Tibial nerve (tissue), 4 donors: ENCODE measurements around the gene GPC5. TPM values are rescaled to one million over a fixed set of nuclear protein-coding genes. Genes with fewer than 3 reads are reported as not detected.
"Not testable (repeated sequence)": the region's sequence is repeated elsewhere in the genome, so short reads cannot be mapped to it uniquely, and the experiment has no call there.

ENCODE experiments used
- DNase-seq, 2 donors: peaks; one replicate each; pipeline ENCODE4 v3.0.0-alpha.2; 2019; ENCODE audit warnings: low spot score in 2 of 2
- H3K27ac ChIP-seq, 4 donors: fragments of 200-600 bp; sonication (generic) in 3 of 4; one replicate each; pipeline ENCODE4 v1.5.1; 2017 to 2019; ENCODE audit warnings: mild to moderate bottlenecking in 1 of 4
- H3K27me3 ChIP-seq, 2 donors: fragments of 200-600 bp; sonication (generic) in 1 of 2; one replicate each; pipeline versions ENCODE4 v1.5.1 to v1.6.0; 2017 to 2019
- H3K36me3 ChIP-seq, 3 donors: fragments of 200-600 bp; sonication (generic); one replicate each; pipeline ENCODE4 v1.5.1; 2018 to 2019
- H3K4me1 ChIP-seq, 4 donors: fragments of 200-600 bp; sonication (generic) in 3 of 4; one replicate each; pipeline ENCODE4 v1.5.1; 2017 to 2019
- H3K4me3 ChIP-seq, 4 donors: fragments of 200-600 bp; sonication (generic) in 3 of 4; one replicate each; pipeline ENCODE4 v1.5.1; 2017 to 2019; ENCODE audit warnings: mild to moderate bottlenecking in 1 of 4, moderate library complexity in 1 of 4
- H3K9me3 ChIP-seq, 4 donors: fragments of 200-600 bp; sonication (generic) in 3 of 4; one replicate each; pipeline ENCODE4 v1.5.1; 2017 to 2019
- CTCF ChIP-seq, 5 experiments: fragments of 200-600 bp in 3 of 5; fragments of 450-650 bp in 2 of 5; sonication (generic) in 3 of 5; IDR thresholded peaks; one replicate each; pipeline ENCODE4 v1.5.1; 2016 to 2019; ENCODE audit warnings: antibody characterized with exemption in 5 of 5, mild to moderate bottlenecking in 3 of 5, moderate library complexity in 2 of 5
- EP300 ChIP-seq, 2 donors: sonication (generic); formaldehyde crosslinking; IDR thresholded peaks; one replicate each; pipeline ENCODE4 v1.6.1; 2017; ENCODE audit warnings: antibody characterized with exemption in 2 of 2, mild to moderate bottlenecking in 1 of 2
- POLR2A ChIP-seq, 2 donors: fragments of 450-650 bp; IDR thresholded peaks; one replicate each; pipeline ENCODE4 v1.6.1; 2017; ENCODE audit warnings: antibody characterized with exemption in 2 of 2, mild to moderate bottlenecking in 2 of 2, moderate library complexity in 2 of 2
- WGBS, 2 donors: methylation state at CpG; one replicate each; pipeline ENCODE4 v1.1.5; 2018; 5-methylcytosine and 5-hydroxymethylcytosine counted together
- total RNA-seq, 4 donors: library from RNA; depleted of rRNA; stranded (reverse); fragments of >200 nt; gene quantifications; one replicate each; pipeline ENCODE4 v1.1.0, GENCODE V29; 2016

Gene GPC5
- total RNA-seq, 4 donors from 2014 or later: 3.7 to 5.7 (median 4.2) TPM; not detected in 1

- Histone ChIP-seq H3K9me3 (no peaks in the 10 kb centered on the region), H3K4me3 (no peak overlapping the region), H3K4me1 (no peaks in the 10 kb centered on the region), H3K27ac (no peak overlapping the region), H3K36me3 (no peaks in the 10 kb centered on the region), H3K27me3 (no peaks in the 10 kb centered on the region)
- 51 to 55% methylated on average over 5 of the region's 5 CpGs for WGBS, 2 donors
- TF ChIP-seq CTCF (IDR thresholded peaks at IDR 0.05): no peak
- TF ChIP-seq EP300 (IDR thresholded peaks at IDR 0.05): no peak
- no peak for TF ChIP-seq POLR2A (IDR thresholded peaks at IDR 0.05)
- no peak for DNase-seq
Measured at GRCh38 chr13:91668866-91669495, 270.6 kb downstream of the GPC5 start.

- WGBS, 2 donors: 94 to 99% methylated on average over 15 of the region's 15 CpGs
- not testable (repeated sequence) for H3K4me1 ChIP-seq, DNase-seq
Measured at GRCh38 chr13:91674347-91674746, 275.9 kb downstream of the GPC5 start.

GRCh38 chr13:91684746-91685145, 286.3 kb downstream of the GPC5 start:
- WGBS, 2 donors: 82 to 86% methylated on average over 3 of the region's 3 CpGs
- no peaks in the 10 kb centered on the region for H3K4me1 ChIP-seq
- no peaks in the 10 kb centered on the region for H3K36me3 ChIP-seq
- no peak overlapping the region for H3K4me3 ChIP-seq
- TF ChIP-seq CTCF (IDR thresholded peaks at IDR 0.05) (no peak), EP300 (IDR thresholded peaks at IDR 0.05) (no peak), POLR2A (IDR thresholded peaks at IDR 0.05) (no peak)
- DNase-seq: no peak
- H3K27me3 ChIP-seq: no peaks in the 10 kb centered on the region
- no peak overlapping the region for H3K27ac ChIP-seq
- H3K9me3 ChIP-seq: no peaks in the 10 kb centered on the region

More at GRCh38 chr13:91674347-91674746, 275.9 kb downstream of the GPC5 start:
- H3K9me3 ChIP-seq, H3K4me3 ChIP-seq, H3K27ac ChIP-seq, H3K27me3 ChIP-seq, H3K36me3 ChIP-seq: not testable (repeated sequence)

- Histone ChIP-seq H3K9me3 (no peaks in the 10 kb centered on the region), H3K27ac (no peak overlapping the region), H3K27me3 (no peaks in the 10 kb centered on the region), H3K4me1 (no peaks in the 10 kb centered on the region), H3K36me3 (no peaks in the 10 kb centered on the region), H3K4me3 (no peak overlapping the region)
- no peak for DNase-seq
- TF ChIP-seq POLR2A (IDR thresholded peaks at IDR 0.05) (no peak), EP300 (IDR thresholded peaks at IDR 0.05) (no peak), CTCF (IDR thresholded peaks at IDR 0.05) (no peak)
- WGBS, 2 donors: 70 to 80% methylated on average over 6 of the region's 6 CpGs
Measured at GRCh38 chr13:91690944-91691343, 292.5 kb downstream of the GPC5 start.

GRCh38 chr13:91693466-91693865, 295.0 kb downstream of the GPC5 start:
- WGBS, 2 donors: 94 to 97% methylated on average over 11 of the region's 11 CpGs
- Histone ChIP-seq H3K4me1 (no peaks in the 10 kb centered on the region), H3K27me3 (no peaks in the 10 kb centered on the region), H3K9me3 (no peaks in the 10 kb centered on the region), H3K36me3 (no peaks in the 10 kb centered on the region), H3K4me3 (no peak overlapping the region), H3K27ac (no peak overlapping the region)
- no peak for DNase-seq
- TF ChIP-seq EP300 (IDR thresholded peaks at IDR 0.05) (no peak), CTCF (IDR thresholded peaks at IDR 0.05) (no peak), POLR2A (IDR thresholded peaks at IDR 0.05) (no peak)

GRCh38 chr13:91698308-91698707, 299.9 kb downstream of the GPC5 start:
- H3K27me3 ChIP-seq: no peaks in the 10 kb centered on the region
- no peaks in the 10 kb centered on the region for H3K36me3 ChIP-seq
- H3K4me1 ChIP-seq: no peaks in the 10 kb centered on the region
- no peak for TF ChIP-seq CTCF (IDR thresholded peaks at IDR 0.05)
- no peak for TF ChIP-seq POLR2A (IDR thresholded peaks at IDR 0.05)
- TF ChIP-seq EP300 (IDR thresholded peaks at IDR 0.05): no peak
- WGBS, 2 donors: 95 to 97% methylated on average over 2 of the region's 2 CpGs
- no peak overlapping the region for H3K27ac ChIP-seq
- H3K4me3 ChIP-seq: no peak overlapping the region
- no peak for DNase-seq
- peaks cover 0 to 7% (median 1%) of the 10 kb centered on the region in 4 donors for H3K9me3 ChIP-seq
